Measurements from ENCODE around the gene RNLS. TPM values are rescaled to one million over a fixed set of nuclear protein-coding genes. Genes with fewer than 3 reads are reported as not detected.

The RNLS gene
- total RNA-seq, 2 experiments from 2014 or later, result not detected

GRCh38 chr10:88232983-88233543, 350.1 kb downstream of the RNLS start:
- BruUV-seq (replicated peaks), result no TSS peak
- DNase-seq (ENCODE audit: low spot score), result no peak
- H3K4me1 ChIP-seq (ENCODE audit: insufficient read depth, low read length, poor library complexity, severe bottlenecking), result no peaks in the 10 kb centered on the region
- ChIA-PET POLR2A (interaction anchor here (0.5 to 0.6 kb wide), 3 partner anchors 13 to 355 kb away, joined by 3 read pairs; no protein-coding TSS in a partner anchor), CTCF (ENCODE audit: unreplicated experiment) (interaction anchor here (0.8 kb wide), 1 partner anchor 15 kb away, joined by 3 read pairs; no protein-coding TSS in a partner anchor)
- no peaks in the 10 kb centered on the region for H3K36me3 ChIP-seq (ENCODE audit: insufficient read depth, low read length)
- no peak overlapping the region for H2AFZ ChIP-seq (ENCODE audit: low read length)
- H3K4me3 ChIP-seq (ENCODE audit: low read depth, low read length, poor library complexity, severe bottlenecking), result no peak overlapping the region
- no peak for TF ChIP-seq CTCF (conservative IDR thresholded peaks at IDR 0.05; ENCODE audit: low read length)
- TF ChIP-seq EZH2phosphoT487 (IDR thresholded peaks at IDR 0.05; ENCODE audit: borderline replicate concordance, low read depth, low read length), result no peak
- no peaks in the 10 kb centered on the region for H4K20me1 ChIP-seq (ENCODE audit: insufficient read depth, low read length)
- H3K4me2 ChIP-seq (ENCODE audit: low read length), result no peak overlapping the region
- H3K79me2 ChIP-seq (ENCODE audit: insufficient read depth, low read depth, low read length), result no peaks in the 10 kb centered on the region
- no peaks in the 10 kb centered on the region for H3K9me3 ChIP-seq (ENCODE audit: low read length)
- intact Hi-C loops (cut with micrococcal nuclease; ENCODE audit: unreplicated experiment), result no loop called here
- H3K27ac ChIP-seq (ENCODE audit: low read depth, low read length, poor library complexity, severe bottlenecking), result no peak overlapping the region
- no peaks in the 10 kb centered on the region for H3K9me2 ChIP-seq (ENCODE audit: insufficient read depth, low read length)

GRCh38 chr10:88232029-88232895, 350.9 kb downstream of the RNLS start:
- H3K79me2 ChIP-seq (ENCODE audit: insufficient read depth, low read depth, low read length), result no peaks in the 10 kb centered on the region
- no peak overlapping the region for H2AFZ ChIP-seq (ENCODE audit: low read length)
- TF ChIP-seq EZH2phosphoT487 (IDR thresholded peaks at IDR 0.05; ENCODE audit: borderline replicate concordance, low read depth, low read length), result no peak
- no peak for TF ChIP-seq CTCF (conservative IDR thresholded peaks at IDR 0.05; ENCODE audit: low read length)
- no peaks in the 10 kb centered on the region for H4K20me1 ChIP-seq (ENCODE audit: insufficient read depth, low read length)
- no peaks in the 10 kb centered on the region for H3K9me3 ChIP-seq (ENCODE audit: low read length)
- no peaks in the 10 kb centered on the region for H3K9me2 ChIP-seq (ENCODE audit: insufficient read depth, low read length)
- no peak overlapping the region for H3K4me3 ChIP-seq (ENCODE audit: low read depth, low read length, poor library complexity, severe bottlenecking)
- H3K27ac ChIP-seq (ENCODE audit: low read depth, low read length, poor library complexity, severe bottlenecking), result no peak overlapping the region
- CTCF ChIA-PET (ENCODE audit: unreplicated experiment), result interaction anchor here (0.8 kb wide), 1 partner anchor 16 kb away, joined by 3 read pairs; no protein-coding TSS in a partner anchor
- H3K4me2 ChIP-seq (ENCODE audit: low read length), result no peak overlapping the region
- DNase-seq (ENCODE audit: low spot score), result no peak
- H3K4me1 ChIP-seq (ENCODE audit: insufficient read depth, low read length, poor library complexity, severe bottlenecking), result no peaks in the 10 kb centered on the region
- POLR2A ChIA-PET, result interaction anchor here (0.6 kb wide), 1 partner anchor 12 kb away, joined by 3 read pairs; no protein-coding TSS in a partner anchor
- no peaks in the 10 kb centered on the region for H3K36me3 ChIP-seq (ENCODE audit: insufficient read depth, low read length)
- intact Hi-C loops (cut with micrococcal nuclease; ENCODE audit: unreplicated experiment), result no loop called here
- no TSS peak for BruUV-seq (replicated peaks)

Data from OCI-LY7 (cell line).